Ascending aorta (tissue), 2 donors: ENCODE data around the gene ETV7. TPM values are rescaled to one million over a fixed set of nuclear protein-coding genes. Genes with fewer than 3 reads are reported as not detected.

Source experiments
- DNase-seq, 2 donors: peaks; one replicate each; pipeline ENCODE4 v3.0.0-alpha.2; 2019; ENCODE audit warnings: low spot score in 2 of 2
- H3K27ac ChIP-seq, 2 donors: fragments of 200-600 bp; sonication (generic); one replicate each; pipeline ENCODE4 v1.5.1; 2016 to 2017; ENCODE audit warnings: mild to moderate bottlenecking in 1 of 2
- H3K27me3 ChIP-seq: fragments of 200-600 bp; sonication (generic); one replicate; pipeline ENCODE4 v1.5.1; 2017
- H3K36me3 ChIP-seq, 2 donors: fragments of 200-600 bp; sonication (generic); one replicate each; pipeline ENCODE4 v1.5.1; 2016
- H3K4me1 ChIP-seq, 2 donors: fragments of 200-600 bp; sonication (generic); one replicate each; pipeline ENCODE4 v1.5.1; 2016 to 2017; ENCODE audit warnings: mild to moderate bottlenecking in 1 of 2
- H3K4me3 ChIP-seq, 2 donors: fragments of 200-600 bp; sonication (generic); one replicate each; pipeline ENCODE4 v1.5.1; 2016 to 2017; ENCODE audit warnings: mild to moderate bottlenecking in 1 of 2
- H3K9me3 ChIP-seq, 2 donors: fragments of 200-600 bp; sonication (generic); one replicate each; pipeline ENCODE4 v1.5.1; 2016
- CTCF ChIP-seq, 3 experiments: fragments of 200-600 bp in 2 of 3; fragments of 450-650 bp in 1 of 3; sonication (generic) in 2 of 3; IDR thresholded peaks; one replicate each; pipeline ENCODE4 v1.5.1; 2016 to 2019; ENCODE audit warnings: antibody characterized with exemption in 3 of 3, mild to moderate bottlenecking in 1 of 3, moderate library complexity in 1 of 3
- intact Hi-C: fragments of 100-400 bp; cut with DNase I; formaldehyde crosslinking; loops from one replicate; pipeline ENCODE4 v1.15.1; 2023
- total RNA-seq: library from RNA; depleted of rRNA; stranded (reverse); fragments of >200 nt; gene quantifications from one replicate; pipeline ENCODE4 v1.1.0, GENCODE V29; 2016

The ETV7 gene
- total RNA-seq, 1 donor from 2014 or later: not detected

- TF ChIP-seq CTCF (IDR thresholded peaks at IDR 0.05): no peak
- DNase-seq: no peak
- Histone ChIP-seq H3K4me3 (no peak overlapping the region), H3K4me1 (no peaks in the 10 kb centered on the region), H3K27ac (no peak overlapping the region), H3K36me3 (no peaks in the 10 kb centered on the region), H3K9me3 (no peaks in the 10 kb centered on the region), H3K27me3 (no peaks in the 10 kb centered on the region)
- intact Hi-C loops: no loop called here
These were observed 12.5 kb upstream of the ETV7 start for GRCh38 chr6:36399970-36400369.

GRCh38 chr6:36392621-36393020 is 5.2 kb upstream of the ETV7 start:
- H3K4me3 ChIP-seq: no peak overlapping the region
- TF ChIP-seq CTCF (IDR thresholded peaks at IDR 0.05): no peak
- no peak for DNase-seq
- peaks cover 0 to 5% of the 10 kb centered on the region in 2 donors for H3K4me1 ChIP-seq
- H3K27me3 ChIP-seq: no peaks in the 10 kb centered on the region
- intact Hi-C loops: no loop called here
- no peaks in the 10 kb centered on the region for H3K36me3 ChIP-seq
- H3K9me3 ChIP-seq: no peaks in the 10 kb centered on the region
- no peak overlapping the region for H3K27ac ChIP-seq

- H3K27ac ChIP-seq: peak overlapping the region in 1 of 2 donors; percentile 11
- no peak for TF ChIP-seq CTCF (IDR thresholded peaks at IDR 0.05)
- no peaks in the 10 kb centered on the region for H3K27me3 ChIP-seq
- H3K4me1 ChIP-seq: peaks cover 0 to 19% of the 10 kb centered on the region in 2 donors
- no peak for DNase-seq
- no peak overlapping the region for H3K4me3 ChIP-seq
- no peaks in the 10 kb centered on the region for H3K9me3 ChIP-seq
- intact Hi-C loops: loop anchor here (5.0 kb wide), 1 partner anchor 53 kb away; the partner anchor contains the start of genes KCTD20 and PXT1
- no peaks in the 10 kb centered on the region for H3K36me3 ChIP-seq
These were observed 1.9 kb upstream of the ETV7 start for GRCh38 chr6:36389353-36389752.

GRCh38 chr6:36386495-36387439 is 702 bp downstream of the ETV7 start:
- intact Hi-C loops: loop anchor here (2.0 to 5.0 kb wide), 2 partner anchors 36 to 56 kb away; partner anchors contain the start of genes KCTD20 and PXT1
- H3K27ac ChIP-seq: peak overlapping the region; percentile 61 to 75
- peak in 1 of 2 donors; percentile 67 for DNase-seq

GRCh38 chr6:36384095-36384494 is 3.4 kb downstream of the ETV7 start:
- H3K9me3 ChIP-seq: no peaks in the 10 kb centered on the region
- H3K4me1 ChIP-seq: peaks cover 5 to 44% of the 10 kb centered on the region in 2 donors
- no peaks in the 10 kb centered on the region for H3K27me3 ChIP-seq
- no peak overlapping the region for H3K4me3 ChIP-seq
- intact Hi-C loops: no loop called here
- H3K36me3 ChIP-seq: no peaks in the 10 kb centered on the region
- no peak overlapping the region for H3K27ac ChIP-seq
- no peak for TF ChIP-seq CTCF (IDR thresholded peaks at IDR 0.05)
- DNase-seq: no peak

More at GRCh38 chr6:36386495-36387439, 702 bp downstream of the ETV7 start:
- H3K36me3 ChIP-seq: no peaks in the 10 kb centered on the region
- H3K27me3 ChIP-seq: no peaks in the 10 kb centered on the region
- TF ChIP-seq CTCF (IDR thresholded peaks at IDR 0.05): peak in 1 of 3 experiments; percentile 4
- peaks cover 5 to 35% of the 10 kb centered on the region in 2 donors for H3K4me1 ChIP-seq
- no peaks in the 10 kb centered on the region for H3K9me3 ChIP-seq
- peak overlapping the region; percentile 66 to 78 for H3K4me3 ChIP-seq
